ENCODE measurements around the gene KCTD16.

Gene KCTD16

GRCh38 chr5:144134194-144134826, 36.4 kb upstream of the KCTD16 start:
- no peak overlapping the region for H3K4me3 ChIP-seq (ENCODE audit: low read depth in 1 of 5, low read length in 5 of 5)
- H3K9me3 ChIP-seq (ENCODE audit: control insufficient read depth in 5 of 5, low read length in 5 of 5) = peaks cover 0 to 5% (median 0%) of the 10 kb centered on the region in 5 donors
- no peaks in the 10 kb centered on the region for H3K4me1 ChIP-seq (ENCODE audit: control insufficient read depth in 5 of 5, insufficient read depth in 5 of 5, low read length in 5 of 5)
- H3K9ac ChIP-seq (ENCODE audit: low read length in 5 of 5) = no peak overlapping the region
- no peaks in the 10 kb centered on the region for H3K27me3 ChIP-seq (ENCODE audit: control insufficient read depth in 5 of 5, insufficient read depth in 4 of 5, low read length in 5 of 5)
- no peaks in the 10 kb centered on the region for H3K36me3 ChIP-seq (ENCODE audit: control insufficient read depth in 5 of 5, insufficient read depth in 5 of 5, low read length in 5 of 5)
- no peak overlapping the region for H3K27ac ChIP-seq (ENCODE audit: low read depth, low read length)

DNA sequence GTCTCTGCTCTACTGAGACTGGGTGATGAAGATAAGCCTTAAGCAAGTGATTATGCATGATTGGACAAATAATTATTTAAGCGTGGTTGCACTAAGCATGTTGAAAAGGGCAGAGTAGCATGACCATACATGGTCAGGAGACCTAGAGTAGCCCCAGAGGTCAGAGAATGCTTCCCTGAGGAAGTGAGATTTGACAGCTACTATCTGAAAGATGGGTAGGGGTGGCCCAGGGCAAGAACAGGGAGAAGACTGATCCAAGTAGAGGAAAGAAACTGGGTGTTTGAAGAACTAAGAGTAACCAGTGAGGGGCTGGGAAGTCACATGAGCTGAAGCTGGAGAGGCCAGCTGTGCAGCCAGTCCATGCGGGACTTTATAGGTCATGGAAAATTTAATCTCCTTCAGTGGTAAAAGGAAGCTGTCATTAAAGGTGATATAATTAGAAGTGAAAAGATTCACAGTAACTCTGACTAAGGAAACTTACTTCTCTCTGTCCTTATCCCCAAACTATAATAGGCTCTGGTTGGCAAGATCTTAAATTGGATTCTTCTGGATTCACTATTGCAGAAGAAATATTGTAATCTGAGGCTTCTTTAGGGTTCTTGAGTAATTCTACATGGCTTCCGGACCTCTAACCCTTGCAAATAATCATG, 35.4 kb upstream of the KCTD16 start:
- Histone ChIP-seq H3K4me3 (ENCODE audit: low read depth in 1 of 5, low read length in 5 of 5) (no peak overlapping the region), H3K27ac (ENCODE audit: low read depth, low read length) (no peak overlapping the region), H3K27me3 (ENCODE audit: control insufficient read depth in 5 of 5, insufficient read depth in 4 of 5, low read length in 5 of 5) (no peaks in the 10 kb centered on the region), H3K4me1 (ENCODE audit: control insufficient read depth in 5 of 5, insufficient read depth in 5 of 5, low read length in 5 of 5) (peaks cover 0 to 5% (median 0%) of the 10 kb centered on the region in 5 donors), H3K9me3 (ENCODE audit: control insufficient read depth in 5 of 5, low read length in 5 of 5) (peaks cover 0 to 5% (median 0%) of the 10 kb centered on the region in 5 donors), H3K9ac (ENCODE audit: low read length in 5 of 5) (no peak overlapping the region), H3K36me3 (ENCODE audit: control insufficient read depth in 5 of 5, insufficient read depth in 5 of 5, low read length in 5 of 5) (no peaks in the 10 kb centered on the region)

GRCh38 chr5:144139586-144139985, 31.1 kb upstream of the KCTD16 start:
- H3K4me3 ChIP-seq (ENCODE audit: low read depth in 1 of 5, low read length in 5 of 5) = no peak overlapping the region
- H3K9me3 ChIP-seq (ENCODE audit: control insufficient read depth in 5 of 5, low read length in 5 of 5) = no peaks in the 10 kb centered on the region
- no peak overlapping the region for H3K27ac ChIP-seq (ENCODE audit: low read depth, low read length)
- H3K9ac ChIP-seq (ENCODE audit: low read length in 5 of 5) = no peak overlapping the region
- peaks cover 0 to 11% (median 4%) of the 10 kb centered on the region in 5 donors for H3K4me1 ChIP-seq (ENCODE audit: control insufficient read depth in 5 of 5, insufficient read depth in 5 of 5, low read length in 5 of 5)
- H3K36me3 ChIP-seq (ENCODE audit: control insufficient read depth in 5 of 5, insufficient read depth in 5 of 5, low read length in 5 of 5) = no peaks in the 10 kb centered on the region
- no peaks in the 10 kb centered on the region for H3K27me3 ChIP-seq (ENCODE audit: control insufficient read depth in 5 of 5, insufficient read depth in 4 of 5, low read length in 5 of 5)

DNA sequence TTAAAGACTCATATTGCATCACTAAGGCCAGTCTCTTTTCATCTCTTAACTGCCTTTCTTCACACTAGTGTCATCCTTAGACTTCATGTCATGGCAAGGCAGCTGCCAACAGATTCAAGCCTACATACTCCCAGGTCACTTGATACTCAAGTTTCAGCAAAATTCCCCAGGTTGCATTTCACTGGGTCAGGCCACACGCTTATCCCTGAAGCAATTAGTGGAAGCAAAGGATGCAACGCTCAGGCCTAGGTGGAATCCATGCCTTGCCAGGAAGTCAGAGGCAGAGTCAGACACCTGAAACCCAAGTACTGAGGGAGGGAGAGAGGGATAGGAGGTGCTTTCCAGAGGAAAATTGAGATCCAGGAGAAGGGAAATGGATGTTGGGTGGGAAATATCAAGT, 29.1 kb upstream of the KCTD16 start:
- H3K27ac ChIP-seq (ENCODE audit: low read depth, low read length) = no peak overlapping the region
- no peaks in the 10 kb centered on the region for H3K9me3 ChIP-seq (ENCODE audit: control insufficient read depth in 5 of 5, low read length in 5 of 5)
- H3K27me3 ChIP-seq (ENCODE audit: control insufficient read depth in 5 of 5, insufficient read depth in 4 of 5, low read length in 5 of 5) = no peaks in the 10 kb centered on the region
- no peak overlapping the region for H3K9ac ChIP-seq (ENCODE audit: low read length in 5 of 5)
- H3K36me3 ChIP-seq (ENCODE audit: control insufficient read depth in 5 of 5, insufficient read depth in 5 of 5, low read length in 5 of 5) = no peaks in the 10 kb centered on the region
- H3K4me3 ChIP-seq (ENCODE audit: low read depth in 1 of 5, low read length in 5 of 5) = no peak overlapping the region
- H3K4me1 ChIP-seq (ENCODE audit: control insufficient read depth in 5 of 5, insufficient read depth in 5 of 5, low read length in 5 of 5) = peaks cover 0 to 23% (median 4%) of the 10 kb centered on the region in 5 donors

- H3K4me1 ChIP-seq (ENCODE audit: control insufficient read depth in 5 of 5, insufficient read depth in 5 of 5, low read length in 5 of 5) = peaks cover 0 to 23% (median 4%) of the 10 kb centered on the region in 5 donors
- no peak overlapping the region for H3K9ac ChIP-seq (ENCODE audit: low read length in 5 of 5)
- no peaks in the 10 kb centered on the region for H3K27me3 ChIP-seq (ENCODE audit: control insufficient read depth in 5 of 5, insufficient read depth in 4 of 5, low read length in 5 of 5)
- no peaks in the 10 kb centered on the region for H3K9me3 ChIP-seq (ENCODE audit: control insufficient read depth in 5 of 5, low read length in 5 of 5)
- H3K36me3 ChIP-seq (ENCODE audit: control insufficient read depth in 5 of 5, insufficient read depth in 5 of 5, low read length in 5 of 5) = no peaks in the 10 kb centered on the region
- no peak overlapping the region for H3K4me3 ChIP-seq (ENCODE audit: low read depth in 1 of 5, low read length in 5 of 5)
- H3K27ac ChIP-seq (ENCODE audit: low read depth, low read length) = no peak overlapping the region
These were observed 28.4 kb upstream of the KCTD16 start for GRCh38 chr5:144142139-144142823.

GRCh38 chr5:144142824-144143162, 27.9 kb upstream of the KCTD16 start:
- H3K27ac ChIP-seq (ENCODE audit: low read depth, low read length) = no peak overlapping the region
- peaks cover 0 to 23% (median 4%) of the 10 kb centered on the region in 5 donors for H3K4me1 ChIP-seq (ENCODE audit: control insufficient read depth in 5 of 5, insufficient read depth in 5 of 5, low read length in 5 of 5)
- no peak overlapping the region for H3K4me3 ChIP-seq (ENCODE audit: low read depth in 1 of 5, low read length in 5 of 5)
- no peaks in the 10 kb centered on the region for H3K27me3 ChIP-seq (ENCODE audit: control insufficient read depth in 5 of 5, insufficient read depth in 4 of 5, low read length in 5 of 5)
- H3K9me3 ChIP-seq (ENCODE audit: control insufficient read depth in 5 of 5, low read length in 5 of 5) = no peaks in the 10 kb centered on the region
- H3K36me3 ChIP-seq (ENCODE audit: control insufficient read depth in 5 of 5, insufficient read depth in 5 of 5, low read length in 5 of 5) = no peaks in the 10 kb centered on the region
- H3K9ac ChIP-seq (ENCODE audit: low read length in 5 of 5) = no peak overlapping the region

GRCh38 chr5:144143625-144144024, 27.0 kb upstream of the KCTD16 start:
- H3K4me1 ChIP-seq (ENCODE audit: control insufficient read depth in 5 of 5, insufficient read depth in 5 of 5, low read length in 5 of 5) = peaks cover 0 to 23% (median 4%) of the 10 kb centered on the region in 5 donors

DNA sequence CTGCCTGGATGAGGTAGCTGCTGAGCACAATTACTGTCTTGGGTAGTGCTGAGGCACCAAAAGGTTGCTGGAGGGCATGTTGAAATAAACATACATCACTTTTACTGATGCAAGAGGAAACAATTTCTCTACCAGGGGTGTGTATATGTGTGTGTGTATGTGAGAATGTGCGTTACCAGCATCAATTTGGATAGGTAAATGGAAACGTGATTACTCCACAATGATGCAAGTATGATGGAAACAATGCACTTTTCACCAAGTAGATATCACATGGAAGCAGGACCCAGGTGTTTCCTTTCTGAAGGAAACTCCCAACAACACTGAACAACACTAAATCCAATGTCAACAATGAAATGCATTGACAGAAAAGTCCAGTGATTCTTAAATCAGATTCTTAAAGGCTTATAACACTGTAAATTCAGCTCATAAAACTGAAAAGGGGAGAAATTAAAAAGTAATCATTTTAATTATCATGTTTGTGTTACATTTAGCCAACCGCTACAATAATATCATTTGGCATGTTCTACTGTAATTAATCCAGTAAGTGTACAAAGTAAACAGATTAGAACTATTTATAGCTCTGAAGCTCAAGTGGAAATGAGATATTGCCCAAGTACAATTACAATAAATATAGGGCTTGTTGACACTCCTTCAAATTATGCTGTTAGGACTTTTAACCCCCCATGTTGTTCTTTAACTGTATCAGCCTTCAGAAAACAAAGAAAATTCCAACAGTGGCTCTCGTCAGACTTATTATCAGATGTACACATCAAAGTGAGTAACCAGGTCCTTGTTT, 25.5 kb upstream of the KCTD16 start:
- Histone ChIP-seq H3K9ac (ENCODE audit: low read length in 5 of 5) (no peak overlapping the region), H3K36me3 (ENCODE audit: control insufficient read depth in 5 of 5, insufficient read depth in 5 of 5, low read length in 5 of 5) (no peaks in the 10 kb centered on the region), H3K9me3 (ENCODE audit: control insufficient read depth in 5 of 5, low read length in 5 of 5) (no peaks in the 10 kb centered on the region), H3K27me3 (ENCODE audit: control insufficient read depth in 5 of 5, insufficient read depth in 4 of 5, low read length in 5 of 5) (no peaks in the 10 kb centered on the region), H3K4me1 (ENCODE audit: control insufficient read depth in 5 of 5, insufficient read depth in 5 of 5, low read length in 5 of 5) (peaks cover 0 to 18% (median 4%) of the 10 kb centered on the region in 5 donors), H3K27ac (ENCODE audit: low read depth, low read length) (peak overlapping the region; percentile 43), H3K4me3 (ENCODE audit: low read depth in 1 of 5, low read length in 5 of 5) (no peak overlapping the region)

More at GRCh38 chr5:144143625-144144024, 27.0 kb upstream of the KCTD16 start:
- Histone ChIP-seq H3K4me3 (ENCODE audit: low read depth in 1 of 5, low read length in 5 of 5) (no peak overlapping the region), H3K27ac (ENCODE audit: low read depth, low read length) (no peak overlapping the region), H3K9me3 (ENCODE audit: control insufficient read depth in 5 of 5, low read length in 5 of 5) (no peaks in the 10 kb centered on the region), H3K27me3 (ENCODE audit: control insufficient read depth in 5 of 5, insufficient read depth in 4 of 5, low read length in 5 of 5) (no peaks in the 10 kb centered on the region), H3K9ac (ENCODE audit: low read length in 5 of 5) (no peak overlapping the region), H3K36me3 (ENCODE audit: control insufficient read depth in 5 of 5, insufficient read depth in 5 of 5, low read length in 5 of 5) (no peaks in the 10 kb centered on the region)

DNA sequence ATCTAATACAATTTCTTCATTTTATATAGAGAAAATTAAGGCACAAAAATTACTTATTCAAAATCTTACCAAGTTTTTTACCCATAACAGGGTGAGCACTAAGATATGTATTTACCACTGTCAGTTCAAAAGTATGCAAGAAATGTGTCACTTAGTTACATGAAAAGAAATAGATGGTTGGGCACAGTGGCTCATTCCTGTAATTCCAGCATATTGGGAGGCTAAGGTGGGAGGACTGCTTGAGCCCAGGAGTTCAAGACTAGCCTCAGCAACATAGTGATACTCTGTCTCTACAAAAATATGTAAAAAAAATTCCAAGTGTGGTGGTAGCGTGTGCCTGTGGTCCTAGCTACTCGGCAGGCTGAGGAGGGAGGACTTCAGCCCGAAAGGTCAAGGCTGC, 19.6 kb upstream of the KCTD16 start:
- no peak overlapping the region for H3K27ac ChIP-seq (ENCODE audit: low read depth, low read length)
- no peaks in the 10 kb centered on the region for H3K9me3 ChIP-seq (ENCODE audit: control insufficient read depth in 5 of 5, low read length in 5 of 5)
- H3K27me3 ChIP-seq (ENCODE audit: control insufficient read depth in 5 of 5, insufficient read depth in 4 of 5, low read length in 5 of 5) = no peaks in the 10 kb centered on the region
- H3K4me3 ChIP-seq (ENCODE audit: low read depth in 1 of 5, low read length in 5 of 5) = no peak overlapping the region
- H3K36me3 ChIP-seq (ENCODE audit: control insufficient read depth in 5 of 5, insufficient read depth in 5 of 5, low read length in 5 of 5) = no peaks in the 10 kb centered on the region
- H3K9ac ChIP-seq (ENCODE audit: low read length in 5 of 5) = no peak overlapping the region
- peaks cover 0 to under 1% (median 0%) of the 10 kb centered on the region in 5 donors for H3K4me1 ChIP-seq (ENCODE audit: control insufficient read depth in 5 of 5, insufficient read depth in 5 of 5, low read length in 5 of 5)
